Erythroblast (primary cell): ENCODE data around the gene GPATCH4.

Source experiments
- GATA1 ChIP-seq: IDR thresholded peaks from 2 replicates; pipeline ENCODE4 v1.6.1; 2011; ENCODE audit warnings: low read depth, mild to moderate bottlenecking, control low read depth, low read length, moderate library complexity
- POLR2A ChIP-seq: IDR thresholded peaks from 2 replicates; pipeline ENCODE4 v1.6.1; 2011; ENCODE audit warnings: mild to moderate bottlenecking, low read length

GRCh38 chr1:156638189-156638985 is 37.1 kb upstream of the GPATCH4 start:
- TF ChIP-seq POLR2A (no peak), GATA1 (no peak)
